Calu3 (cell line): Measurements from ENCODE around the gene CDHR4. TPM values are rescaled to one million over a fixed set of nuclear protein-coding genes. Genes with fewer than 3 reads are reported as not detected.
"Not testable (repeated sequence)": the region's sequence is repeated elsewhere in the genome, so short reads cannot be mapped to it uniquely, and the experiment has no call there.

Source experiments
- BruUV-seq: library from RNA; stranded (reverse); fragments of 400-500 nt; replicated peaks from 2 replicates; lab custom pipeline; 2021; lab: Mats Ljungman, UMichigan
- CTCF ChIA-PET: fragments of 300-600 bp; sonication (Branson Sonifier 250); formaldehyde crosslinking; loops from one replicate; lab custom pipeline; 2022; ENCODE audit warnings: antibody characterized with exemption; lab: Charles Lee
- DNase-seq: peaks from one replicate; pipeline ENCODE4 v3.0.0; 2022
- H3K27ac Mint-ChIP-seq: one replicate; pipeline ENCODE4 v1.8.0; 2022; ENCODE audit warnings: mixed read lengths; ENCODE audit not compliant: unreplicated experiment
- H3K27me3 Mint-ChIP-seq: one replicate; pipeline ENCODE4 v1.8.0; 2022; ENCODE audit warnings: mixed read lengths; ENCODE audit not compliant: unreplicated experiment
- H3K36me3 Mint-ChIP-seq: one replicate; pipeline ENCODE4 v1.8.0; 2022; ENCODE audit warnings: mild to moderate bottlenecking, moderate library complexity, mixed read lengths; ENCODE audit not compliant: insufficient read depth, unreplicated experiment
- H3K4me1 Mint-ChIP-seq: one replicate; pipeline ENCODE4 v1.8.0; 2022; ENCODE audit warnings: mild to moderate bottlenecking, low read depth, mixed read lengths; ENCODE audit not compliant: unreplicated experiment
- H3K4me3 Mint-ChIP-seq: one replicate; pipeline ENCODE4 v1.8.0; 2022; ENCODE audit warnings: mild to moderate bottlenecking, low read depth, moderate library complexity, mixed read lengths; ENCODE audit not compliant: unreplicated experiment
- H3K9me3 Mint-ChIP-seq: one replicate; pipeline ENCODE4 v1.8.0; 2022; ENCODE audit warnings: low read depth, mixed read lengths; ENCODE audit not compliant: unreplicated experiment
- intact Hi-C: fragments of 100-400 bp; cut with micrococcal nuclease; formaldehyde crosslinking; loops from one replicate; pipeline ENCODE4 v1.10.0; 2022; ENCODE audit not compliant: unreplicated experiment
- total RNA-seq: library from RNA; stranded (reverse); gene quantifications from 2 replicates; pipeline ENCODE4 v1.2.3, GENCODE V29; 2022
- TF ChIP-seq, protein P1 (sequence below): fragments of 200-600 bp; IDR thresholded peaks from one replicate; pipeline ENCODE4 v1.8.0; 2022; ENCODE audit warnings: antibody characterized with exemption; ENCODE audit not compliant: unreplicated experiment

CDHR4 gene
- total RNA-seq, 1 experiment from 2014 or later, result not detected

- no peak overlapping the region for H3K27ac Mint-ChIP-seq
- peak; percentile 29 for DNase-seq
- CTCF ChIA-PET, result interaction anchor here (0.5 to 1.0 kb wide), 8 partner anchors 12 to 453 kb away, joined by 3 to 5 read pairs (median 3); partner anchors contain the start of gene MON1A
- intact Hi-C loops, result no loop called here
- H3K36me3 Mint-ChIP-seq, result peaks cover 39% of the 10 kb centered on the region
- H3K9me3 Mint-ChIP-seq, result peaks cover 2% of the 10 kb centered on the region
- peak overlapping the region; percentile 79 for H3K4me3 Mint-ChIP-seq
- TF ChIP-seq, protein P1, sequence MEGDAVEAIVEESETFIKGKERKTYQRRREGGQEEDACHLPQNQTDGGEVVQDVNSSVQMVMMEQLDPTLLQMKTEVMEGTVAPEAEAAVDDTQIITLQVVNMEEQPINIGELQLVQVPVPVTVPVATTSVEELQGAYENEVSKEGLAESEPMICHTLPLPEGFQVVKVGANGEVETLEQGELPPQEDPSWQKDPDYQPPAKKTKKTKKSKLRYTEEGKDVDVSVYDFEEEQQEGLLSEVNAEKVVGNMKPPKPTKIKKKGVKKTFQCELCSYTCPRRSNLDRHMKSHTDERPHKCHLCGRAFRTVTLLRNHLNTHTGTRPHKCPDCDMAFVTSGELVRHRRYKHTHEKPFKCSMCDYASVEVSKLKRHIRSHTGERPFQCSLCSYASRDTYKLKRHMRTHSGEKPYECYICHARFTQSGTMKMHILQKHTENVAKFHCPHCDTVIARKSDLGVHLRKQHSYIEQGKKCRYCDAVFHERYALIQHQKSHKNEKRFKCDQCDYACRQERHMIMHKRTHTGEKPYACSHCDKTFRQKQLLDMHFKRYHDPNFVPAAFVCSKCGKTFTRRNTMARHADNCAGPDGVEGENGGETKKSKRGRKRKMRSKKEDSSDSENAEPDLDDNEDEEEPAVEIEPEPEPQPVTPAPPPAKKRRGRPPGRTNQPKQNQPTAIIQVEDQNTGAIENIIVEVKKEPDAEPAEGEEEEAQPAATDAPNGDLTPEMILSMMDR, result no peak
- no TSS peak for BruUV-seq
- H3K4me1 Mint-ChIP-seq, result no peaks in the 10 kb centered on the region
- H3K27me3 Mint-ChIP-seq, result peaks cover 5% of the 10 kb centered on the region
Observed at GRCh38 chr3:49785565-49786356, 13.9 kb downstream of the CDHR4 start.

- DNase-seq, H3K4me3 Mint-ChIP-seq, BruUV-seq, H3K9me3 Mint-ChIP-seq, H3K27ac Mint-ChIP-seq, H3K4me1 Mint-ChIP-seq, H3K27me3 Mint-ChIP-seq, intact Hi-C loops: not testable (repeated sequence)
- CTCF ChIA-PET, result interaction anchor here (0.7 kb wide), 2 partner anchors 57 to 1523 kb away, joined by 3 to 4 read pairs; no protein-coding TSS in a partner anchor
- H3K36me3 Mint-ChIP-seq, result peaks cover 36% of the 10 kb centered on the region
Observed at GRCh38 chr3:49782277-49782676, 17.4 kb downstream of the CDHR4 start.

DNA sequence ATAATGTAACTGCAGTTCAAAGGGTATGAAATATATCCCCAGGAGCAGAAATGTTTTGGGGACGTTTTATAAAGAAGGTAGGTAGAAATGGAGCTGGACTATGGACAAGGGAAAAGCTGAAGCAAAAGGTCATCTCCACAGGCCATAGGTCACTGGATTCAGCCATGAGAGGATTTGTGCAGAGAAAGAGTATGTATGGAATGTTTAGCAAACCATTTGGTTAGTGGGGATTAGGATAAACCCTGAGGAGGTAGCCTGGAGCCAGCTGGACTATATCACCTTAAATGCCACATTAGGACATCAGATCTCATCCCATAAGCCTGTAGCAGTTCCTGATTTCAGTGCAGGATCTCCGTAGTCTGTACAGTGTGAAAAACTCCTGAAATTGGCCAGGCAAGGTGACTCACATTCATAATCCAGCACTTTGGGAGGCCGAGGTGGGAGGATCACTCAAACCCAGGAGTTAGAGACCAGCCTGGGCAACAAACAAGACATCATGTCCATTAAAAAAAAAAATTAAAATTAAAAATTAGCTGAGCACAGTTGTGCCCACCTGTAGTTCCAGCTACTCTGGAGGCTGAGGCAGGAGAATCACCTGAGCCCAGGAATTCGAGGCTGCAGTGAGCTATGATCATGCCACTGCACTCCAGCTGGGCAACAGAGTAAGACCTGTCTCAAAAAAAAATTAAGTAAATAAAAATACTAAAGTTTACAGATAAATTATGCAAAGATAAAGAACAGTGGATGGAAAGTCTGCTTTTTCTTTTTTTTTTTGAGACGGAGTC is 18.1 kb downstream of the CDHR4 start:
- H3K36me3 Mint-ChIP-seq, result peaks cover 29% of the 10 kb centered on the region
- no peak overlapping the region for H3K4me3 Mint-ChIP-seq
- no peaks in the 10 kb centered on the region for H3K9me3 Mint-ChIP-seq
- TF ChIP-seq, protein P1, result no peak
- no peaks in the 10 kb centered on the region for H3K4me1 Mint-ChIP-seq
- intact Hi-C loops, result no loop called here
- H3K27me3 Mint-ChIP-seq, result no peaks in the 10 kb centered on the region
- H3K27ac Mint-ChIP-seq, result no peak overlapping the region
- DNase-seq, result no peak
- CTCF ChIA-PET, result interaction anchor here (0.6 to 0.7 kb wide), 2 partner anchors 29 to 58 kb away, joined by 3 read pairs; no protein-coding TSS in a partner anchor
- no TSS peak for BruUV-seq

- CTCF ChIA-PET, result interaction anchor here (0.6 kb wide), 1 partner anchor 30 kb away, joined by 3 read pairs; no protein-coding TSS in a partner anchor
- H3K27me3 Mint-ChIP-seq, intact Hi-C loops, H3K27ac Mint-ChIP-seq, DNase-seq, H3K9me3 Mint-ChIP-seq, H3K4me1 Mint-ChIP-seq, BruUV-seq, H3K4me3 Mint-ChIP-seq: not testable (repeated sequence)
- H3K36me3 Mint-ChIP-seq, result peaks cover 23% of the 10 kb centered on the region
Observed at GRCh38 chr3:49780975-49781365, 18.7 kb downstream of the CDHR4 start.
